Aorta (tissue), 5 donors: Measurements from ENCODE around the gene ARHGAP9. TPM values are rescaled to one million over a fixed set of nuclear protein-coding genes. Genes with fewer than 3 reads are reported as not detected.
A peak's percentile ranks its signal among the peaks of the same experiment; 100 is the strongest.
"Not testable (repeated sequence)": the region's sequence is repeated elsewhere in the genome, so short reads cannot be mapped to it uniquely, and the experiment has no call there.

Experiments
- ATAC-seq: fragments of 200-7000 bp; cut with Tn5 transposase; one replicate; pipeline ENCODE4 v1.9.1; 2022; ENCODE audit warnings: moderate library complexity; ENCODE audit not compliant: low FRiP score
- DNase-seq, 2 donors: peaks; one replicate each; pipeline ENCODE4 v3.0.0-alpha.2; 2020
- H3K27ac ChIP-seq, 2 donors: one replicate each; pipeline ENCODE4 v1.5.1; 2013; ENCODE audit warnings: low read length in 2 of 2, mild to moderate bottlenecking in 2 of 2, moderate library complexity in 2 of 2, control low read depth in 1 of 2, inconsistent platforms in 1 of 2, low read depth in 1 of 2
- H3K27me3 ChIP-seq, 2 donors: one replicate each; pipeline ENCODE4 v1.6.1; 2013; ENCODE audit warnings: control low read depth in 1 of 2, low read length in 1 of 2, mild to moderate bottlenecking in 1 of 2, moderate library complexity in 1 of 2; ENCODE audit not compliant: insufficient read depth in 2 of 2, control insufficient read depth in 1 of 2
- H3K36me3 ChIP-seq, 2 donors: one replicate each; pipeline ENCODE4 v1.6.1; 2013; ENCODE audit warnings: control low read depth in 1 of 2, low read length in 1 of 2, mild to moderate bottlenecking in 1 of 2; ENCODE audit not compliant: insufficient read depth in 2 of 2, control insufficient read depth in 1 of 2
- H3K4me1 ChIP-seq, 2 donors: one replicate each; pipeline ENCODE4 v1.6.1; 2013; ENCODE audit warnings: low read length in 2 of 2, control low read depth in 1 of 2, mild to moderate bottlenecking in 1 of 2, moderate library complexity in 1 of 2; ENCODE audit not compliant: insufficient read depth in 2 of 2, control insufficient read depth in 1 of 2
- H3K4me3 ChIP-seq, 2 donors: one replicate each; pipeline ENCODE4 v1.5.1; 2013; ENCODE audit warnings: low read length in 2 of 2, control low read depth in 1 of 2, mild to moderate bottlenecking in 1 of 2
- H3K9me3 ChIP-seq: one replicate; pipeline ENCODE4 v1.6.1; 2013; ENCODE audit warnings: mild to moderate bottlenecking, low read length; ENCODE audit not compliant: control insufficient read depth
- WGBS, 2 donors: extraction: QIAGEN DNeasy Blood & Tissue Kit; methylation state at CpG; one replicate each; pipeline ENCODE4 v1.1.7; 2013; 5-methylcytosine and 5-hydroxymethylcytosine counted together
- intact Hi-C, 2 donors: fragments of 100-400 bp; cut with DNase I; formaldehyde crosslinking; loops; one replicate each; pipeline versions ENCODE4 v1.14.2 to v1.15.0; 2022
- microRNA-seq, 2 donors: library from miRNA; unstranded; fragments of <30 nt; microRNA quantifications; one replicate each; pipeline ENCODE4 v1.2.0, GENCODE V29; 2020
- polyA plus RNA-seq, 2 donors: library from polyadenylated mRNA; stranded (reverse); fragments of 200-250 nt; gene quantifications; one replicate each; pipeline ENCODE4 v1.2.3, GENCODE V29; 2013
- total RNA-seq, 2 donors: library from RNA; stranded (reverse); fragmentation: NEBNext Ultra II Directional; extraction: Animal tissue kit (Norgen Biotek cat#: 25700); gene quantifications; one replicate each; pipeline ENCODE4 v1.2.1, GENCODE V29; 2021
- donor health status: healthy with polysubstance abuse.
- donor health status: Bipolar disorder and iron deficiency.
- donor health status: DM: no; HTN: no; CAD: no.
- donor health status: DM: no; HTN: no; CAD: no.
- donor health status: DM: yes; HTN: yes; CAD: no.

The ARHGAP9 gene
- total and polyA plus RNA-seq, 4 donors = 5.5 to 38.8 (median 18.7) TPM

DNA sequence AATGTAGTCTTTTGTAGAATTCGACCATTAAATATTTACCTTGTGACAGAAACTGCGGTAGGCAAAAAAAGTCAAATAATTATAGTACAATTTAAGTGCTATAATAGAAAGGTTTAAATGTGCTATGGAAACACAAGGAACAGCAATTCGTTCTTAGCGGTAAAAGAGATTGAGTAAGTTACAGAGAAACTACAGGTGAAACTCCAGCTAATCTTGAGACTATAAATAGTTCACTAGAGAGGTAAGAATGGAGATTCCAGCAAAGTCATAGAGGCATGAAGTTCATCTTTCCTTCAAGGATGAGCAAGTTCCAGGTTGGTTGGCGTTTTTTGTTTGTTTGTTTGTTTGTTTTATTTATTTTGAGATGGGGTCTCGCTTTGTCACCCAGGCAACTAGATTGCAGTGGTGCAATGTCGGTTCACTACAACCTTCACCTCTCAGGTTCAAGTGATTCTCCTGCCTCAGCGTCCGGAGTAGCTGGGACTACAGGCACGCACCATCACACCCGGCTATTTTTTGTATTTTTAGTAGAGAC is 47.9 kb downstream of the ARHGAP9 start:
- no peaks in the 10 kb centered on the region for H3K36me3 ChIP-seq
- intact Hi-C loops = no loop called here
- H3K27ac ChIP-seq = no peak overlapping the region
- H3K9me3 ChIP-seq = no peaks in the 10 kb centered on the region
- peak overlapping the region in 1 of 2 donors; percentile 95 for H3K4me3 ChIP-seq
- H3K27me3 ChIP-seq = no peaks in the 10 kb centered on the region
- 82 to 86% methylated on average over 11 of the region's 11 CpGs for WGBS, 2 donors
- ATAC-seq (no peak), DNase-seq (no peak)
- H3K4me1 ChIP-seq = no peaks in the 10 kb centered on the region

DNA sequence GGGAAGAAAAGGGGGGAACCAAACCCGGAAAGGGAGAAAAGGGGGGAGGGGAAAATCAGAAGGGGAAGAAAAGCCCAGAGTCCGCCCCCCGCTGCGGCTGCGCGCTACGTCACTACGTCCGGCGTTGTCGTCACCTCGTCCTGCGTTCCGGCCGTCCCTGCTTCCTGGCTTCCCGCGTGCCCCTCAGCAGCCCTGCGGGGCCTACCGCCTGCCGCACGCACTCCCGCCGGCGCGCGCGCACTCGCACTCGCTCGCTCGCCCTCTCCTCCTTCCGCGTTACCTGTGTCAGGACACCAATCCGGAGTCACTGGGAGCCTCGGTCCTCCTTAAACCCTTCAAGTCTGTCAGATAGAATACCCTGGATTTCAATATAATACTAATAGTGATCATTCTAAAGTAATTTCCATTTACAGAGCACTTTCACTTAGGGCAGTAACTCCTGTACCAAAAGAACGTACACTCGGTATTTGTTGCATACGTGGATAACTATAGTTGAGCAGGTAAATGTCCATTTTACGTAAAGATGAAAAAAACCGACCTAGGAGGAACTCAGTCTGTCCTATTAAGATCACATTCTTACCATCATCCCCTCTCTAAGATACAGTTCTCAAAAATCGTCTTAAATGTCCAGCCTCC is 48.6 kb downstream of the ARHGAP9 start, which contains the start of gene R3HDM2:
Gene R3HDM2, minus strand, starts transcription at position 113 of the 636 bp plus-strand sequence. CDS start 120,615 bp downstream, outside the sequence.
- peak within 1 kb of the TSS; percentile 71 to 99 for H3K4me3 ChIP-seq
- H3K27me3 ChIP-seq = no peaks in the 10 kb centered on the region
- intact Hi-C loops = no loop called here
- no peaks in the 10 kb centered on the region for H3K9me3 ChIP-seq
- 1 to 2% methylated on average over 28 to 41 of the region's 41 CpGs for WGBS, 2 donors
- H3K27ac ChIP-seq = peak within 1 kb of the TSS; percentile 95 to 98
- no peaks in the 10 kb centered on the region for H3K4me1 ChIP-seq
- H3K36me3 ChIP-seq = no peaks in the 10 kb centered on the region
- ATAC-seq = peak; percentile 97
- peak; percentile 98 to 99 for DNase-seq

- intact Hi-C loops = no loop called here
- Histone ChIP-seq H3K9me3 (no peaks in the 10 kb centered on the region), H3K4me3 (peak overlapping the region; percentile 71 to 99), H3K4me1 (no peaks in the 10 kb centered on the region), H3K36me3 (no peaks in the 10 kb centered on the region), H3K27me3 (no peaks in the 10 kb centered on the region), H3K27ac (peak overlapping the region; percentile 80 to 98)
- 1% methylated on average over 45 to 74 of the region's 74 CpGs for WGBS, 2 donors
- DNase-seq = peak; percentile 62 to 88
- peak; percentile 86 for ATAC-seq
Observed at GRCh38 chr12:57430112-57430930, 49.3 kb downstream of the ARHGAP9 start.

GRCh38 chr12:57429473-57430111 is 50.1 kb downstream of the ARHGAP9 start:
- H3K27ac ChIP-seq = peak overlapping the region in 1 of 2 donors; percentile 98
- peak overlapping the region; percentile 71 to 99 for H3K4me3 ChIP-seq
- H3K36me3 ChIP-seq = no peaks in the 10 kb centered on the region
- H3K9me3 ChIP-seq = no peaks in the 10 kb centered on the region
- WGBS, 2 donors = 16 to 23% methylated on average over 9 of the region's 9 CpGs
- no peaks in the 10 kb centered on the region for H3K4me1 ChIP-seq
- intact Hi-C loops = no loop called here
- ATAC-seq (no peak), DNase-seq (no peak)
- H3K27me3 ChIP-seq = no peaks in the 10 kb centered on the region

- Histone ChIP-seq H3K4me3 (no peak overlapping the region), H3K9me3 (no peaks in the 10 kb centered on the region), H3K4me1 (no peaks in the 10 kb centered on the region), H3K27ac (no peak overlapping the region), H3K27me3 (no peaks in the 10 kb centered on the region), H3K36me3 (no peaks in the 10 kb centered on the region)
- WGBS, 2 donors = 41 to 55% methylated on average over 6 of the region's 6 CpGs
- intact Hi-C loops = no loop called here
- DNase-seq (no peak), ATAC-seq (no peak)
Observed at GRCh38 chr12:57428965-57429364, 50.7 kb downstream of the ARHGAP9 start.

DNA sequence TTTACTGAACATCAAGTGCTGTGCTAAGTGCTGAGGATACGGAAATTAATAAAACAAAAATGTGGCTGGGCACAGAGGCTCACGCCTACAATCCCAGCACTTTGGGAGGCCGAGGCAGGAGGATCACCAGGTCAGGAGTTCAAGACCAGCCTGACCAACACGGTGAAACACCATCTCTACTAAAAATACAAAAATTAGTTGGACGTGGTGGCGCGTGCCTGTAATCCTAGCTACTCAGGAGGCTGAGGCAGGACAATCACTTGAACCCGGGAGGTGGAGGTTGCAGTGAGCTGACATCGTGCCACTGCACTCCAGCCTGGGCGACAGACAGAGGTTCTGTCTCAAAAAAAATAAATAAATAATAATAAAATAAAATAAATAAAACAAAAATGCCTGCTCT is 52.7 kb downstream of the ARHGAP9 start:
- H3K4me1 ChIP-seq, H3K27ac ChIP-seq, intact Hi-C loops, ATAC-seq, H3K9me3 ChIP-seq, H3K27me3 ChIP-seq, DNase-seq, H3K4me3 ChIP-seq, H3K36me3 ChIP-seq: not testable (repeated sequence)
- WGBS, 2 donors = 96% methylated on average over 10 of the region's 10 CpGs

Small RNA genes within 50 kb of the gene (microRNA-seq; reads per million reads assigned to microRNA genes)
- gene MIR616 (0 to 0.60 reads per million in 2 donors), gene MIR6758 (0 to 0.99 reads per million in 2 donors)

Other genes with a start within 250 kb of the ARHGAP9 start
- 1 to 10 TPM; 3.2 to 5.8 TPM for gene STAC3, start 228.7 kb downstream of the ARHGAP9 start, total RNA-seq
- gene STAC3, start 228.7 kb downstream of the ARHGAP9 start, polyA plus RNA-seq = 1 to 10 TPM in 1 of 2 donors, under 1 TPM in 1; 0.82 to 5.0 TPM
- 10 to 100 TPM; 55.8 to 75.4 TPM for gene R3HDM2, start 48.8 kb downstream of the ARHGAP9 start, total RNA-seq
- 10 to 100 TPM; 11.3 to 22.7 TPM for gene R3HDM2, start 48.8 kb downstream of the ARHGAP9 start, polyA plus RNA-seq
- gene INHBC, start 45.1 kb downstream of the ARHGAP9 start, total RNA-seq = not detected
- not detected for gene INHBC, start 45.1 kb downstream of the ARHGAP9 start, polyA plus RNA-seq
- not detected for gene INHBE, start 24.6 kb downstream of the ARHGAP9 start, total RNA-seq
- gene INHBE, start 24.6 kb downstream of the ARHGAP9 start, polyA plus RNA-seq = not detected
- 10 to 100 TPM in 1 of 2 donors, 1 to 10 TPM in 1; 2.4 to 15.5 TPM for gene GLI1, start 20.1 kb downstream of the ARHGAP9 start, total RNA-seq
- gene GLI1, start 20.1 kb downstream of the ARHGAP9 start, polyA plus RNA-seq = 1 to 10 TPM in 1 of 2 donors, under 1 TPM in 1; 0.25 to 2.1 TPM
- gene MARS1, start 8.2 kb upstream of the ARHGAP9 start, total RNA-seq = 100 to 1,000 TPM; 117 to 136 TPM
- 10 to 100 TPM; 34.9 to 95.8 TPM for gene MARS1, start 8.2 kb upstream of the ARHGAP9 start, polyA plus RNA-seq
- 10 to 100 TPM; 24.8 to 29.0 TPM for gene DDIT3, start 40.6 kb upstream of the ARHGAP9 start, total RNA-seq
- gene DDIT3, start 40.6 kb upstream of the ARHGAP9 start, polyA plus RNA-seq = 10 to 100 TPM; 38.7 to 49.6 TPM
- 10 to 100 TPM; 65.0 to 77.4 TPM for gene MBD6, start 43.0 kb upstream of the ARHGAP9 start, total RNA-seq
- 10 to 100 TPM in 1 of 2 donors, 1 to 10 TPM in 1; 7.5 to 73.4 TPM for gene MBD6, start 43.0 kb upstream of the ARHGAP9 start, polyA plus RNA-seq
- gene DCTN2, start 67.3 kb upstream of the ARHGAP9 start, total RNA-seq = 100 to 1,000 TPM; 122 to 128 TPM
- 100 to 1,000 TPM; 138 to 159 TPM for gene DCTN2, start 67.3 kb upstream of the ARHGAP9 start, polyA plus RNA-seq
- gene KIF5A, start 70.2 kb upstream of the ARHGAP9 start, total RNA-seq = 1 to 10 TPM; 1.3 to 3.5 TPM
- under 1 TPM; 0.75 to 0.92 TPM for gene KIF5A, start 70.2 kb upstream of the ARHGAP9 start, polyA plus RNA-seq
- 10 to 100 TPM; 25.1 to 28.4 TPM for gene PIP4K2C, start 111.3 kb upstream of the ARHGAP9 start, total RNA-seq
- 10 to 100 TPM; 14.5 to 27.0 TPM for gene PIP4K2C, start 111.3 kb upstream of the ARHGAP9 start, polyA plus RNA-seq
- 10 to 100 TPM; 47.2 to 47.4 TPM for gene DTX3, start 125.0 kb upstream of the ARHGAP9 start, total RNA-seq
- 100 to 1,000 TPM in 1 of 2 donors, 10 to 100 TPM in 1; 14.0 to 123 TPM for gene DTX3, start 125.0 kb upstream of the ARHGAP9 start, polyA plus RNA-seq
- gene ARHGEF25, start 131.6 kb upstream of the ARHGAP9 start, total RNA-seq = 10 to 100 TPM; 72.0 to 73.0 TPM
- 100 to 1,000 TPM in 1 of 2 donors, 10 to 100 TPM in 1; 65.6 to 253 TPM for gene ARHGEF25, start 131.6 kb upstream of the ARHGAP9 start, polyA plus RNA-seq
- gene B4GALNT1, start 153.3 kb upstream of the ARHGAP9 start, total RNA-seq = 1 to 10 TPM; 5.9 to 6.5 TPM
- gene B4GALNT1, start 153.3 kb upstream of the ARHGAP9 start, polyA plus RNA-seq = 1 to 10 TPM; 1.0 to 2.9 TPM
- gene OS9, start 214.3 kb upstream of the ARHGAP9 start, total RNA-seq = 100 to 1,000 TPM; 208 to 252 TPM
- gene OS9, start 214.3 kb upstream of the ARHGAP9 start, polyA plus RNA-seq = 100 to 1,000 TPM; 139 to 253 TPM